Measurements from ENCODE around the gene EME2.

EME2 gene

GRCh38 chr16:1779741-1780676 is 7.4 kb downstream of the EME2 start:
- DNase-seq, result no peak

- no peak for DNase-seq
Measured at GRCh38 chr16:1780677-1781072, 8.1 kb downstream of the EME2 start.

- no peak for DNase-seq
Measured at GRCh38 chr16:1781254-1781653, 8.6 kb downstream of the EME2 start.

GRCh38 chr16:1781758-1782407 is 9.3 kb downstream of the EME2 start:
- peak; percentile 52 for DNase-seq

GRCh38 chr16:1782408-1783264 is 10.0 kb downstream of the EME2 start, which contains the start of the genes NUBP2 and SPSB3:
TSS of gene NUBP2 (plus strand) at chr16:1782960. CDS start at chr16:1783021, 61 bp downstream.
TSS of gene SPSB3 (minus strand) at chr16:1782571. CDS start at chr16:1781483, 1,088 bp downstream.
- DNase-seq, result peak; percentile 96

- DNase-seq, result no peak
Measured at GRCh38 chr16:1784977-1785845, 12.6 kb downstream of the EME2 start.

GRCh38 chr16:1785846-1786170 is 13.2 kb downstream of the EME2 start:
- no peak for DNase-seq

GRCh38 chr16:1786242-1787055 is 13.8 kb downstream of the EME2 start:
- no peak for DNase-seq

- no peak for DNase-seq
Measured at GRCh38 chr16:1787056-1787321, 14.4 kb downstream of the EME2 start.

GRCh38 chr16:1787322-1788094 is 14.9 kb downstream of the EME2 start:
- DNase-seq, result peak; percentile 25

- peak; percentile 26 for DNase-seq
Measured at GRCh38 chr16:1788095-1788707, 15.6 kb downstream of the EME2 start.

- no peak for DNase-seq
Measured at GRCh38 chr16:1788708-1789100, 16.1 kb downstream of the EME2 start.

GRCh38 chr16:1789643-1790045 is 17.0 kb downstream of the EME2 start:
- no peak for DNase-seq

- DNase-seq, result no peak
Measured at GRCh38 chr16:1790261-1790610, 17.6 kb downstream of the EME2 start.

GRCh38 chr16:1790611-1791255 is 18.1 kb downstream of the EME2 start:
- DNase-seq, result no peak

- DNase-seq, result no peak
Measured at GRCh38 chr16:1791256-1791942, 18.8 kb downstream of the EME2 start.

- DNase-seq, result no peak
Measured at GRCh38 chr16:1791943-1792812, 19.6 kb downstream of the EME2 start.
